T47D (cell line): ENCODE results near the gene TPRN.

ENCODE experiments used
- DNase-seq, 2 experiments: peaks; one replicate each; pipeline versions ENCODE4 v3.0.0 to v3.0.0-alpha.2; 2011 to 2012; ENCODE audit warnings: low read depth in 1 of 2, low spot score in 1 of 2
- JUND ChIP-seq: IDR thresholded peaks from 2 replicates; pipeline ENCODE4 v1.6.1; 2012; ENCODE audit warnings: low read depth
- in situ Hi-C: cut with HindIII; loops from 2 replicates; pipeline ENCODE4 v1.10.0; 2016; ENCODE audit warnings: low sequenced_read_pairs, low pct_unique_long_range_greater_than_20kb

Gene TPRN

GRCh38 chr9:137145731-137146526 lies 54.6 kb downstream of the TPRN start:
- DNase-seq, result no peak
- in situ Hi-C loops, result no loop called here
- no peak for TF ChIP-seq JUND

- no peak for TF ChIP-seq JUND
- DNase-seq, result no peak
- in situ Hi-C loops, result no loop called here
These were observed 57.1 kb downstream of the TPRN start for GRCh38 chr9:137143459-137143858.

DNA sequence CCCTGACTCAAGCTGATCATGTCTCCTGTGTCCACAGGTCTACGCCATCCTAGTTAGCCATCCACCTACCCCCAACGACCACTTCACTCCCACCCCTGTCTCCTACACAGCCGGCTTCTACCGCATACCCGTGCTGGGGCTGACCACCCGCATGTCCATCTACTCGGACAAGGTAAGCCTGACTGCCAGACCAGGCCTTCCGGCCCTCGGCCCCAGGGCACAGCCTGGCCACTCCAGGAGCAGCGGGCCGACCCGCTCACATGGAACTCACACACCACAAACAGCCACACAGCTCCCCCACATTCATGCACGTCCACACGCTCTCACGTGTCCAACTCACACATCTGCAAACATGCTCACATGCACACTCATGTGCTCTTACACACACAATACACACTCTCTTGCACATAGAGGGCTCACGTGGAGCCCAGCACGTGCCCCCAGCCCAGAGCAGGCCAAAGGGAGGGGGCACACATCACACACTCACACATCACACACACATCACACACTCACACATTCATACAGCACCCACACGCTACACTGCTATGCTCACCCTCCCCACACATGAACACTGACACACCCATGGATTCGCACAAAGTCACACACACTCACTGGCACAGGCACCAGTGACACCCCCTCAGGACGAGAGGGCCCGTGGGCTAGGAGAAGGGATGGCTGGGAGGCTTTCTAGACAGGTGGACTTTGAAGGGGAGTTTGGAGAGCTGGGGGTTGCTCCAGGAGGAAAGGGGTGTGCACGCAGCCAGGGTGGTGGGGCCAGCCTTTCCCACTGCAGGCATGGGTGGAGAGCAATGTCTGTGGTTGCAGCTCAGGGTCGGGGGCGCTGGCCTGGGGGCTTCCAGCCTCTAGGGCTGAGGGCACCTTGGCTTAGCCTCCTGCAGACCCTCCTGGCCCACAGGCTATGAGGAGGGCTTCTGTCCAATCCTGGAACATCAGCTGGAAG lies 58.3 kb downstream of the TPRN start:
- in situ Hi-C loops, result no loop called here
- TF ChIP-seq JUND, result no peak
- no peak for DNase-seq
